ENCODE measurements around the gene SPTB. TPM values are rescaled to one million over a fixed set of nuclear protein-coding genes. Genes with fewer than 3 reads are reported as not detected.

Gene SPTB
- total and polyA plus RNA-seq, 8 donors = 2.2 to 4.7 (median 3.3) TPM

GRCh38 chr14:64787619-64788018 is 92.1 kb downstream of the SPTB start:
- TF ChIP-seq CTCF (IDR thresholded peaks at IDR 0.05) = no peak
- Histone ChIP-seq H3K36me3 (no peaks in the 10 kb centered on the region), H3K27me3 (no peaks in the 10 kb centered on the region), H3K27ac (no peak overlapping the region), H3K9me3 (no peaks in the 10 kb centered on the region), H3K4me1 (no peaks in the 10 kb centered on the region), H3K4me3 (no peak overlapping the region)
- DNase-seq (no peak), ATAC-seq (no peak)
- intact Hi-C loops (cut with DNase I) = no loop called here

- no peaks in the 10 kb centered on the region for H3K9me3 ChIP-seq
- intact Hi-C loops (cut with DNase I) = no loop called here
- no peak overlapping the region for H3K27ac ChIP-seq
- ATAC-seq (no peak), DNase-seq (peak in 2 of 4 donors; percentile 25 to 58)
- no peaks in the 10 kb centered on the region for H3K4me1 ChIP-seq
- H3K27me3 ChIP-seq = no peaks in the 10 kb centered on the region
- H3K36me3 ChIP-seq = no peaks in the 10 kb centered on the region
- no peak for TF ChIP-seq CTCF (IDR thresholded peaks at IDR 0.05)
- no peak overlapping the region for H3K4me3 ChIP-seq
Observed at GRCh38 chr14:64786296-64787149, 93.2 kb downstream of the SPTB start.

- H3K4me1 ChIP-seq = no peaks in the 10 kb centered on the region
- no peak for ATAC-seq
- TF ChIP-seq CTCF (IDR thresholded peaks at IDR 0.05) = no peak
- H3K27me3 ChIP-seq = no peaks in the 10 kb centered on the region
- no peaks in the 10 kb centered on the region for H3K9me3 ChIP-seq
- intact Hi-C loops (cut with DNase I) = no loop called here
- H3K27ac ChIP-seq = no peak overlapping the region
- H3K4me3 ChIP-seq = no peak overlapping the region
- DNase-seq = no peak
- no peaks in the 10 kb centered on the region for H3K36me3 ChIP-seq
Observed at GRCh38 chr14:64784006-64784405, 95.7 kb downstream of the SPTB start.

GRCh38 chr14:64782196-64782595 is 97.5 kb downstream of the SPTB start:
- ATAC-seq (no peak), DNase-seq (no peak)
- TF ChIP-seq CTCF (IDR thresholded peaks at IDR 0.05) = no peak
- Histone ChIP-seq H3K27ac (no peak overlapping the region), H3K27me3 (no peaks in the 10 kb centered on the region), H3K4me3 (no peak overlapping the region), H3K9me3 (no peaks in the 10 kb centered on the region), H3K36me3 (no peaks in the 10 kb centered on the region), H3K4me1 (no peaks in the 10 kb centered on the region)
- intact Hi-C loops (cut with DNase I) = no loop called here

GRCh38 chr14:64779472-64779871 is 100.2 kb downstream of the SPTB start:
- DNase-seq (no peak), ATAC-seq (no peak)
- Histone ChIP-seq H3K4me3 (no peak overlapping the region), H3K9me3 (no peaks in the 10 kb centered on the region), H3K27ac (no peak overlapping the region), H3K27me3 (no peaks in the 10 kb centered on the region), H3K4me1 (no peaks in the 10 kb centered on the region), H3K36me3 (no peaks in the 10 kb centered on the region)
- no peak for TF ChIP-seq CTCF (IDR thresholded peaks at IDR 0.05)
- intact Hi-C loops (cut with DNase I) = no loop called here
